Dedifferentiated amniotic fluid mesenchymal stem cell (primary cell): Measurements from ENCODE around the gene FXYD6.
"Not testable (repeated sequence)": the region's sequence is repeated elsewhere in the genome, so short reads cannot be mapped to it uniquely, and the experiment has no call there.

ENCODE experiments used
- DNase-seq: peaks from one replicate; pipeline ENCODE4 v3.0.0-alpha.2; 2016; ENCODE audit errors: extremely low spot score

Gene FXYD6

GRCh38 chr11:117876341-117877119 lies at the start of gene FXYD6:
Gene FXYD6, minus strand, starts transcription at chr11:117876658. Its CDS starts 33,882 bp downstream, at chr11:117842776.
- no peak for DNase-seq

- DNase-seq: not testable (repeated sequence)
Observed at GRCh38 chr11:117926166-117926565, 49.7 kb upstream of the FXYD6 start.

GRCh38 chr11:117925198-117925925 lies 48.9 kb upstream of the FXYD6 start:
- no peak for DNase-seq

GRCh38 chr11:117924631-117925170 lies 48.2 kb upstream of the FXYD6 start:
- no peak for DNase-seq

GRCh38 chr11:117923773-117924172 lies 47.3 kb upstream of the FXYD6 start:
- no peak for DNase-seq

- DNase-seq: no peak
Observed at GRCh38 chr11:117923275-117923674, 46.8 kb upstream of the FXYD6 start.

- no peak for DNase-seq
Observed at GRCh38 chr11:117921893-117922292, 45.4 kb upstream of the FXYD6 start.

- DNase-seq: no peak
Observed at GRCh38 chr11:117921456-117921855, 45.0 kb upstream of the FXYD6 start.

- no peak for DNase-seq
Observed at GRCh38 chr11:117919781-117920221, 43.3 kb upstream of the FXYD6 start.

GRCh38 chr11:117919341-117919740 lies 42.9 kb upstream of the FXYD6 start:
- DNase-seq: no peak

- no peak for DNase-seq
Observed at GRCh38 chr11:117918366-117919255, 42.2 kb upstream of the FXYD6 start.

GRCh38 chr11:117917591-117918151 lies 41.2 kb upstream of the FXYD6 start:
- DNase-seq: no peak

GRCh38 chr11:117916956-117917355 lies 40.5 kb upstream of the FXYD6 start:
- no peak for DNase-seq

- DNase-seq: no peak
Observed at GRCh38 chr11:117915672-117916235, 39.3 kb upstream of the FXYD6 start.

GRCh38 chr11:117914991-117915618 lies 38.6 kb upstream of the FXYD6 start:
- no peak for DNase-seq

- no peak for DNase-seq
Observed at GRCh38 chr11:117914398-117914761, 37.9 kb upstream of the FXYD6 start.

GRCh38 chr11:117913736-117914397 lies 37.4 kb upstream of the FXYD6 start:
- no peak for DNase-seq

GRCh38 chr11:117912497-117912896 lies 36.0 kb upstream of the FXYD6 start:
- no peak for DNase-seq

- DNase-seq: no peak
Observed at GRCh38 chr11:117911694-117912093, 35.2 kb upstream of the FXYD6 start.
